Right renal cortex interstitium (tissue), 3 donors: Measurements from ENCODE around the gene TRAPPC2L. TPM values are rescaled to one million over a fixed set of nuclear protein-coding genes. Genes with fewer than 3 reads are reported as not detected.

Experiments
- DNase-seq, 3 donors: peaks; one replicate each; pipeline ENCODE4 v3.0.0-alpha.2; 2013; ENCODE audit warnings: low read depth in 3 of 3, low spot score in 2 of 3
- polyA plus RNA-seq, 3 donors: library from polyadenylated mRNA; unstranded; fragments of 120-200 nt; gene quantifications; one replicate each; pipeline ENCODE4 v1.2.1, GENCODE V29; 2013; ENCODE audit not compliant: insufficient read length in 3 of 3

The TRAPPC2L gene
- polyA plus RNA-seq, 3 donors, result 82.1 to 103 (median 89.1) TPM

- DNase-seq, result no peak
Measured at GRCh38 chr16:88904676-88905365, 47.9 kb downstream of the TRAPPC2L start.

GRCh38 chr16:88905563-88905962 is 48.6 kb downstream of the TRAPPC2L start:
- no peak for DNase-seq

GRCh38 chr16:88906020-88906419 is 49.1 kb downstream of the TRAPPC2L start:
- DNase-seq, result no peak

DNA sequence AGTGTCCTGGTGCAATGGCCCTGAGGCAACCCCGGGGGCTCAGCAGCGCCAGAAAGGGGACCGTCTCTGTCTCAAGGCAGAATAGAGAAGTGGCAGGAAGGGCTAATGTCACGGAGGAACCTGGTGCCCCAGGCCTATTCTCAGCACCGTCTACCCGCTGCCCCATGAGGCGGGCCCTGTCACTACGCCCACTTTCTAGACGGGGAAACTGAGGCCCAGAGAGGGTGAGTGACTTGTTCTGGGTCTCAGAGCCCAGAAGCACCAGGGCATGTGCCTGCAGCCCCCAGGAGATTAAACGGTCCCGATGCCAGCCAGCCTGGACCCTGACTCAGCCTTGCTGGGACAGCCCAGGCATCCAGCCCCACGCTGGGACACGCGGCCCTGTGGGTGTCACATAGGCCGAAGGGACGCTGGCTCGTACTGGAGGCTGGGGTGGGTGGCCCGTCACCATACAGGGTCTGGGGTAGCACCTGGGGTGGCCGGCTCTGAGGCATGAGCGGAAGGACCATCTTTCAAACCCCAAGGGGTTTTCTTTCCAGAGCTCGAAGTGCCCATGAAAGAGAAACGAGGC is 49.7 kb downstream of the TRAPPC2L start:
- DNase-seq, result no peak

- DNase-seq, result no peak
Measured at GRCh38 chr16:88907768-88908167, 50.8 kb downstream of the TRAPPC2L start.

DNA sequence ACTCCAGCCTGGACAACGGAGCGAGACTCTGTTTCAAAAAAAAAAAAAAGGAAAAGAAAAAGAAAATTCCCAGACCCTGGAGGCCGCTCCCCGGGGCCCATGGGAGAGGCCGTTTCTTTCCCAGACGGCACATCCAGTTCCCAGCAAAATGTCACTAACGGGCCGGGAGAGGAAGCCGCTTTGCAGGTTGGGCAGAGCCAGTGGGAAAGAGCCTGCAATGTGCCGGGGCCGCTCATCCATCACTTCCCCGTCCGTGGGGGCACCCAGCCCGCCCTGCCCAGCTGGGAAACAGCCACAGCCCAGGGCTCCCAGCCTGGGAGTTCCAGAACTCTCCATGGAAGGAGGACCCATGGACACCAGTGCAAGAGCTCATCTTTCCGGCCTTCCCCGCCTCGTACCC is 51.4 kb downstream of the TRAPPC2L start:
- DNase-seq, result no peak

DNA sequence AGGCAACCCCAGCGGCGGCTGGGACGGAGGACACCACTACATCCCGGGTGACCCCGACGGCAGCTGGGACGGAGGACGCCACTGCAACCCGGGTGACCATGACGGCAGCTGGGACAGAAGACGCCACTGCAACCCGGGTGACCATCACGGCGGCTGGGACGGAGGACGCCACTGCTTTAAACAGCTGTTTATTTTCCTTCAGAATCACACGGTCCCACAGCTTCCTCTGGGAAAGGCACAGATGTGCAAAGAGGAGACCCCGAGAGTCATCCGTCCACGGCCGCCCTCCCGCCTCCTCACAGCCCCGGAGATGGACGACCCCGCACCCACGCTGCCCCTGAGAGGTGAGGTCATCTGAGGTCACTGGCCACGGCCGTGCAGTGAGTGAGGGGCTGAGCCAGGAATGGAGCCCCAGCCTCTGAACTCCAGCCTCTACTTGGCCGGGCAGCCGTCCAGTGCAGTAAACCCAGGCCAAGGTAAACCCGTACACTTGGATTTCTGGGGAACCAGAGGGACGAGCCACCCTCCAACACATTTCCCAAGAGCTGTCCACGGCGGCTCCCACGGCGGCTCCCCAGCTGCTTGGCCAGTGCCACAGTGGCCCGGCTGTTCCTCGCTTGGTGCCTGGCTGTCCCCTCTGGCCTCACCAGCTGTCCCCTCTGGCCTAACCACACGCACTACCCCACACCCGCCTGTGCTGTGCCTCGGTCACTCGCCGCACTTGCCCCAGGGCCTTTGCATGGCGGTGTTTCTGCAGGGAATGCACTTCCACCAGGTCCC is 52.7 kb downstream of the TRAPPC2L start:
- DNase-seq, result no peak

DNA sequence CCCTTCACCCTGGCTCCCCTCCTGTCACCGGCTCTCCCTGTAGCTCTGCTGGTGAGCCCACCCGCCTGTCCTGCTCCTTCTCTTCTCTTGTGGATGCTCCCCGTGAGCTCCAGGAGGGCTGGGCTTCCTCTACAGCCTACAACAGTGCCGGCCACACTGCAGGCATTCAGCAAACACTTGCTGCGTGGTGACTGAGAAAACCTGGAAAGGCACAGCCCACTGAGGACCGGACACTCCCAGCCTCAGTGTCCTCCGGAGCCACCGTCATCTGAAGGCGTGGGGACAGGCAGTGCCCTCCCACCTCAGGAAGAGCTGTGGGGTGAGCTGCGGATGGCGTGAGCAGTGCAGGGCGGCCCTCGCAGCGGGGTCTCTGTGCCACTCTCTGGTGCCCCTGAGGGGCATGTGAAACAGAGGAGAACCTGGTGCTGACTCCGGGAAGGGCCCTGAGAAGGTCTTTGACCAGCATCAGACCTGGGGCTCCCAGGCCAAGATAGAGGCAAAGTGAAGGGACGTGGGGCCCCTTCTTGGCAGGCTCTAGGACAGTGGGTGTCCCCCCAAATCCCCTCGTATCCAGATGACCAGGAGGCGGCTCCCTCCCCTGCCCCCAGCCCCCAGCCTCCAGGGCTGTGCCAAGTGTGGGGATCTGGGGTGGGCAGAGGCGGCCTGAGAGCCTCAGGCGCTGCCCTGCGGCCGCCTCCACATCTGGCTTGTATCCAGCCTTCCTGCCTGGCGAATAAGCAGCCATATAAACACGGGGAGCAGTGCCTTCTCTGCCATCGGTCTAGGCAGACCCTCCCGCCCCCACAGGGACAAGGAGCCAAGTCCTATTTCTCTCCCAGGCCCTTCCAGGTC is 53.6 kb downstream of the TRAPPC2L start:
- no peak for DNase-seq

DNA sequence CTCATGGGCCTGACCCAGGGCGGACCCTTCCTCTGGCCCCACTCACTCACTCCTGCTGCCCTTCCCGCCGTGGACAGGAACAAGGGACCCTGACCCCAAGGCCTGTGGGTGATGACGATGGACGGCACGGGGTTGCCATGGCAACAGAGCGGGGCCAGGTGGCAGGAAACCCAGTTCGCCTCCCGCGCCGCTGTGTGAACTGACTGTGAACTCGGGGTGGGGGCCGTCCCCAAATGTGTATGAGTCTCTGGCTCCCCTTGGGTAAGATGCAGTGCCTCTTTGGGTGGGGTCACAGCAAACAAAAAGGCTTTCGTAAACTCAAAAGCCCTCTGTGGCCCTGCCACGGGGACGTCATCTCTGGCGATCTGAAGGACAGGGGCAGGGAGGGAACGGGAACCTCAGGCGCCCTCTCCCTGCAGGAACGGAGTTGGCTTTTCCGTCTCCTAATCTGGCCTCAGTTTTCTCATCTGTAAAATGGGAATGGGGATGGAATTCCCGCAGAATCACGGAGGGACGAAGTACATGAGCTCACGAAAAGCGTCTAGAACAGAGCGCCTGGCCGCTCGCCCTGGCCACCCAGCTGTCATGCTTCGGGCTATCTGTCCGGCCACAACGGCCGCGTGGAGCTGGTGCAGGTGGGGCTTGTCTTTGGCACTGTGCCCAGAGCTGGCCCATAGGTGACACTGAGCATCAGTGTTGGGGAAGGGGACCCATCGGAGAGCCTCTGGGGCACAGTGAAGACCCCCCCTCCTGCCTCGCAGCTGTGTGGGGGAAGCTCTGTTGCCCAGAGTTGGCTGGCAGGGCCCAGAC is 54.4 kb downstream of the TRAPPC2L start:
- no peak for DNase-seq

- DNase-seq, result no peak
Measured at GRCh38 chr16:88911946-88912310, 55.0 kb downstream of the TRAPPC2L start.

Other genes starting within 250 kb of the TRAPPC2L start
- not detected for gene IL17C, start 218.6 kb upstream of the TRAPPC2L start, polyA plus RNA-seq
- gene CYBA, start 206.1 kb upstream of the TRAPPC2L start, polyA plus RNA-seq, result 100 to 1,000 TPM in 1 of 3 donors, 10 to 100 TPM in 2; 71.7 to 102 (median 87.1) TPM
- gene MVD, start 194.0 kb upstream of the TRAPPC2L start, polyA plus RNA-seq, result 10 to 100 TPM; 21.6 to 24.3 (median 24.0) TPM
- under 1 TPM; 0.42 to 0.62 (median 0.47) TPM for gene SNAI3, start 170.6 kb upstream of the TRAPPC2L start, polyA plus RNA-seq
- 10 to 100 TPM; 13.2 to 15.2 (median 14.2) TPM for gene RNF166, start 150.7 kb upstream of the TRAPPC2L start, polyA plus RNA-seq
- 10 to 100 TPM in 2 of 3 donors, 1 to 10 TPM in 1; 8.7 to 11.2 (median 10.1) TPM for gene CTU2, start 150.6 kb upstream of the TRAPPC2L start, polyA plus RNA-seq
- gene PIEZO1, start 71.9 kb upstream of the TRAPPC2L start, polyA plus RNA-seq, result 10 to 100 TPM; 22.6 to 33.4 (median 25.0) TPM
- 10 to 100 TPM in 2 of 3 donors, 1 to 10 TPM in 1; 9.7 to 13.7 (median 10.5) TPM for gene CDT1, start 53.3 kb upstream of the TRAPPC2L start, polyA plus RNA-seq
- gene APRT, start 45.2 kb upstream of the TRAPPC2L start, polyA plus RNA-seq, result 10 to 100 TPM; 67.9 to 78.8 (median 68.8) TPM
- 10 to 100 TPM; 17.1 to 19.2 (median 18.6) TPM for gene GALNS, start 180 bp upstream of the TRAPPC2L start, polyA plus RNA-seq
- not detected for gene PABPN1L, start 9.5 kb downstream of the TRAPPC2L start, polyA plus RNA-seq
- gene CBFA2T3, start 120.1 kb downstream of the TRAPPC2L start, polyA plus RNA-seq, result 1 to 10 TPM; 1.7 to 2.0 (median 2.0) TPM
- gene ACSF3, start 236.7 kb downstream of the TRAPPC2L start, polyA plus RNA-seq, result 10 to 100 TPM; 24.4 to 31.2 (median 30.6) TPM